H9 (cell line): ENCODE data around the gene ZNF175. TPM values are rescaled to one million over a fixed set of nuclear protein-coding genes. Genes with fewer than 3 reads are reported as not detected.

Experiments used
- DNase-seq: peaks from one replicate; pipeline ENCODE4 v3.0.0-alpha.2; 2017
- H2AFZ ChIP-seq: one replicate; pipeline ENCODE4 v1.6.1; 2013; ENCODE audit warnings: mild to moderate bottlenecking, low read length, control low read depth, moderate library complexity
- H2AK5ac ChIP-seq: 2 replicates; pipeline ENCODE4 v1.6.1; 2013; ENCODE audit warnings: low read length, control low read depth, mixed read lengths; ENCODE audit not compliant: insufficient read length
- H2BK120ac ChIP-seq: one replicate; pipeline ENCODE4 v1.6.1; 2013; ENCODE audit warnings: low read depth, mild to moderate bottlenecking, low read length, control low read depth, inconsistent platforms; ENCODE audit not compliant: poor library complexity, severe bottlenecking
- H2BK12ac ChIP-seq: 2 replicates; pipeline ENCODE4 v1.6.1; 2013; ENCODE audit warnings: low read length, control low read depth, mixed read lengths, low read depth; ENCODE audit not compliant: insufficient read length
- H2BK15ac ChIP-seq: 2 replicates; pipeline ENCODE4 v1.6.1; 2013; ENCODE audit warnings: low read depth, low read length, control low read depth
- H2BK20ac ChIP-seq: one replicate; pipeline ENCODE4 v1.6.1; 2013; ENCODE audit warnings: low read depth, mild to moderate bottlenecking, low read length, control low read depth, inconsistent platforms; ENCODE audit not compliant: poor library complexity, severe bottlenecking
- H2BK5ac ChIP-seq: 2 replicates; pipeline ENCODE4 v1.6.1; 2013; ENCODE audit warnings: low read length, control low read depth, mixed read lengths; ENCODE audit not compliant: insufficient read length
- H3K14ac ChIP-seq: 2 replicates; pipeline ENCODE4 v1.6.1; 2013; ENCODE audit warnings: low read length, control low read depth; ENCODE audit not compliant: insufficient read depth
- H3K18ac ChIP-seq: 2 replicates; pipeline ENCODE4 v1.6.1; 2013; ENCODE audit warnings: low read depth, mild to moderate bottlenecking, mixed read lengths, low read length, control low read depth; ENCODE audit not compliant: insufficient read length
- H3K23ac ChIP-seq: 2 replicates; pipeline ENCODE4 v1.6.1; 2013; ENCODE audit warnings: low read length, control low read depth, mixed read lengths, low read depth; ENCODE audit not compliant: insufficient read length
- H3K23me2 ChIP-seq: 2 replicates; pipeline ENCODE4 v1.6.1; 2013; ENCODE audit warnings: low read depth, mild to moderate bottlenecking, mixed read lengths, low read length, control low read depth; ENCODE audit not compliant: insufficient read length, poor library complexity, severe bottlenecking
- H3K27ac ChIP-seq: 2 replicates; pipeline ENCODE4 v1.5.1; 2013; ENCODE audit warnings: low read length, control low read depth, mixed read lengths, low read depth; ENCODE audit not compliant: insufficient read length
- H3K27me3 ChIP-seq: 2 replicates; pipeline ENCODE4 v1.6.1; 2013; ENCODE audit warnings: low read length, control low read depth, inconsistent platforms; ENCODE audit not compliant: insufficient read depth
- H3K4ac ChIP-seq: 2 replicates; pipeline ENCODE4 v1.6.1; 2013; ENCODE audit warnings: low read depth, mild to moderate bottlenecking, control low read depth, inconsistent platforms, low read length, moderate library complexity
- H3K4me1 ChIP-seq: 2 replicates; pipeline ENCODE4 v1.6.1; 2013; ENCODE audit warnings: low read length, control low read depth, inconsistent platforms; ENCODE audit not compliant: insufficient read depth
- H3K4me2 ChIP-seq: 2 replicates; pipeline ENCODE4 v1.6.1; 2013; ENCODE audit warnings: low read length, control low read depth, mixed read lengths; ENCODE audit not compliant: insufficient read length, insufficient read depth
- H3K56ac ChIP-seq: 2 replicates; pipeline ENCODE4 v1.6.1; 2013; ENCODE audit warnings: low read depth, mild to moderate bottlenecking, mixed read lengths, low read length, control low read depth; ENCODE audit not compliant: insufficient read length
- H3K79me1 ChIP-seq: 2 replicates; pipeline ENCODE4 v1.6.1; 2013; ENCODE audit warnings: low read depth, mild to moderate bottlenecking, moderate library complexity, low read length, control low read depth, inconsistent platforms; ENCODE audit not compliant: insufficient read depth, poor library complexity, severe bottlenecking
- H3K79me2 ChIP-seq: 2 replicates; pipeline ENCODE4 v1.6.1; 2013; ENCODE audit warnings: low read length, control low read depth, inconsistent platforms; ENCODE audit not compliant: insufficient read depth
- H3K9ac ChIP-seq: 2 replicates; pipeline ENCODE4 v1.6.1; 2013; ENCODE audit warnings: low read length, control low read depth, mixed read lengths; ENCODE audit not compliant: insufficient read length; ENCODE audit errors: extremely low read depth
- H3K9me3 ChIP-seq: one replicate; pipeline ENCODE4 v1.6.1; 2013; ENCODE audit warnings: low read depth, low read length, inconsistent platforms; ENCODE audit not compliant: control insufficient read depth
- H3T11ph ChIP-seq: one replicate; pipeline ENCODE4 v1.6.1; 2013; ENCODE audit warnings: mild to moderate bottlenecking, low read length, control low read depth, inconsistent platforms
- H4K20me1 ChIP-seq: one replicate; pipeline ENCODE4 v1.6.1; 2013; ENCODE audit not compliant: control insufficient read depth, insufficient read length, insufficient read depth
- H4K5ac ChIP-seq: 2 replicates; pipeline ENCODE4 v1.6.1; 2013; ENCODE audit warnings: low read depth, mild to moderate bottlenecking, mixed read lengths, low read length, control low read depth; ENCODE audit not compliant: insufficient read length
- H4K8ac ChIP-seq: replicated peaks from 2 replicates; pipeline ENCODE4 v1.6.1; 2013; ENCODE audit warnings: low read length, control low read depth, mixed read lengths, low read depth; ENCODE audit not compliant: insufficient read length
- H4K91ac ChIP-seq: 2 replicates; pipeline ENCODE4 v1.6.1; 2013; ENCODE audit warnings: low read depth, mild to moderate bottlenecking, moderate library complexity, mixed read lengths, low read length, control low read depth; ENCODE audit not compliant: insufficient read length
- H3K27ac Mint-ChIP-seq, 3 experiments: 2 replicates in 2 of 3; 3 replicates in 1 of 3; pipeline ENCODE4 v1.8.0; 2020 to 2021; ENCODE audit warnings: mixed read lengths in 3 of 3, mild to moderate bottlenecking in 1 of 3, moderate library complexity in 1 of 3
- H3K27me3 Mint-ChIP-seq: 2 replicates; pipeline ENCODE4 v1.8.0; 2021; ENCODE audit warnings: low read depth, mild to moderate bottlenecking, moderate library complexity, mixed read lengths
- H3K36me3 Mint-ChIP-seq, 3 experiments: 2 replicates in 2 of 3; 3 replicates in 1 of 3; pipeline ENCODE4 v1.8.0; 2020 to 2021; ENCODE audit warnings: low read depth in 3 of 3, mixed read lengths in 3 of 3; ENCODE audit not compliant: insufficient read depth in 1 of 3
- H3K4me1 Mint-ChIP-seq, 2 experiments: 2 replicates each; pipeline ENCODE4 v1.8.0; 2020; ENCODE audit warnings: mixed read lengths in 2 of 2
- H3K4me3 Mint-ChIP-seq, 2 experiments: 2 replicates in 1 of 2; 3 replicates in 1 of 2; pipeline ENCODE4 v1.8.0; 2020 to 2021; ENCODE audit warnings: mild to moderate bottlenecking in 2 of 2, mixed read lengths in 2 of 2, moderate library complexity in 1 of 2
- H3K9me3 Mint-ChIP-seq, 2 experiments: 2 replicates in 1 of 2; 3 replicates in 1 of 2; pipeline ENCODE4 v1.8.0; 2020; ENCODE audit warnings: mild to moderate bottlenecking in 2 of 2, mixed read lengths in 2 of 2, moderate library complexity in 1 of 2
- CTCF ChIP-seq: fragments of 200-600 bp; sonication (generic); conservative IDR thresholded peaks from 3 replicates; pipeline ENCODE4 v1.8.0; 2021; ENCODE audit warnings: antibody characterized with exemption, mild to moderate bottlenecking
- WGBS: extraction: QIAGEN DNeasy Blood & Tissue Kit; methylation state at CpG from one replicate; pipeline ENCODE4 v1.1.7; 2013; ENCODE audit warnings: missing lambda C conversion rate, low lambda C conversion rate, mixed read lengths; ENCODE audit not compliant: insufficient read length; ENCODE audit errors: extremely low coverage; 5-methylcytosine and 5-hydroxymethylcytosine counted together
- total RNA-seq: library from RNA; stranded (reverse); gene quantifications from 2 replicates; pipeline ENCODE4 v1.2.1, GENCODE V29; 2021

The ZNF175 gene
- total RNA-seq, 1 experiment from 2014 or later = 10.7 TPM

DNA sequence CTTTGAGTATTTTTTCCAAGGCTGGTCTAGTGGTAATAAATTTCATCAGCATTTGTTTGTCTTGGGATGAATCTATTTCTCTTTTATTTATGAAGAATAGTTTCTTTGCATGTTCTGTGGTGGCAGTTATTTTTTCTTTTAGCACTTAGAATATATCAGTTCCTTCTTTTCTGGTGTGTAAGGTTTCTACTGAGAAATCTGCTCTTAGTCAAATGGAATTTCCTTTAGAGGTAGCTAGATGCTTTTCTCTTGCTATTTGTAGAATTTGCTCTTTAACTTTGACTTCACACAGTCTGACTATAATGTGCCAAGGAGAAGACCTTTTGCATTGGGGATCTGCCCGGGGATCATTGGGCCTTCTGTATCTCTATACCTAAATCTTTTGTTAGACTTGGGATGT, 35.5 kb upstream of the ZNF175 start:
- Histone ChIP-seq H3K79me1 (no peaks in the 10 kb centered on the region), H3K56ac (no peak overlapping the region), H3K9ac (no peak overlapping the region), H3K23me2 (no peaks in the 10 kb centered on the region), H2BK120ac (no peak overlapping the region), H2AK5ac (no peak overlapping the region), H3K79me2 (no peaks in the 10 kb centered on the region), H4K8ac (no peak overlapping the region), H3K9me3 (no peaks in the 10 kb centered on the region), H3K4me1 (no peaks in the 10 kb centered on the region), H3K14ac (no peak overlapping the region), H3K4ac (no peak overlapping the region), H3K18ac (no peak overlapping the region), H2BK12ac (no peak overlapping the region), H2BK15ac (no peak overlapping the region), H3K27me3 (no peaks in the 10 kb centered on the region), H3K4me2 (no peak overlapping the region), H4K20me1 (no peaks in the 10 kb centered on the region), H3K27ac (no peak overlapping the region), H3T11ph (no peak overlapping the region), H4K91ac (no peak overlapping the region), H2AFZ (no peak overlapping the region), H2BK5ac (no peak overlapping the region), H4K5ac (no peak overlapping the region), H2BK20ac (no peak overlapping the region), H3K23ac (no peak overlapping the region)
- H3K27me3 Mint-ChIP-seq = peaks cover 39% of the 10 kb centered on the region
- no CpG with 5 or more reads among the region's 1 CpG for WGBS
- TF ChIP-seq CTCF = no peak
- H3K36me3 Mint-ChIP-seq = no peaks in the 10 kb centered on the region
- DNase-seq = no peak
- peaks cover 31 to 89% of the 10 kb centered on the region in 2 experiments for H3K9me3 Mint-ChIP-seq
- H3K4me3 Mint-ChIP-seq = no peak overlapping the region
- no peak overlapping the region for H3K27ac Mint-ChIP-seq
- peaks cover 0 to 8% of the 10 kb centered on the region in 2 experiments; a peak in 2 of 4 replicates for H3K4me1 Mint-ChIP-seq
